ENCODE data around the gene PDGFRB.

DNA sequence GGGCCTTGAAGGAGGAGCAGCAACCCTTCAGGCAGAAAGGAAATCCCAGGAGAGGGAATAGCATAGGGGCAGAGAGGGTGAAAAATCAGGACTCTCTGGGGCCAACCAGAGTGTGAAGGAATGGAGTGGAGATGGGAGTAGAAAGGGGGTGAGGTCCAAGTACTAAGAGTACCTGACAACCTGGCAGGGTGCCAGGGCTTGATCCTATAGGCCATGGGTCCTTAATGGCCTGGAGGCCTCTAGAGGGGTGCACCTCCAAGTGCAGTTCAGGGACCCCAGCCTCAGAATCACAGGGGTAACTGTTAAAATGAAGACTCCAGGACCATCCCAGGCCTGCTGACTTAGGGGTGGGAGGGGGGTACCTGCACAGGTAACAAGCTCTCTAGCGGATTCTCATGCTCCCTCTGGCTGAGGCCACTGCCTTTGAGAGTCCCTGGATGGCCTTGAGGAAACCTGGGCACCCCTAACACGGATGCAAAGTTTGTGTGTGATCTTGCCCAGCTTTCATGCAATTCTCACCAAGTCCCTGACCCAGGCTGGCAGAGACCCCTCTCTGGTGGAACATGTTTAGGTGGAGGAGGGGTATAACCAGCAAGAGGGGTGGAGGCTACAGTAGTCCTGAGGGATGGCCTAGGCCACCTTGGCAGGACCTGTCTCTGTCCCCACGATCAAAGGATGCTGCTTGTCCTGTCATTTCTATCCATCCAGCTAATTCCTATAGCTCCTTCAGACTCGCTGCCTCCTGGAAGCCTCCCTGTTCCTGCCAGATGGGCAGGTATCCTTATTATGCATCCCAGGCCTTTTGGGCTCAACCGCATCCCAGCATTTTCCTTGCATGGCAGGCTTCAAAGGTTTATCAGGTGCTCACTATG is 51.7 kb downstream of the PDGFRB start:
- TF ChIP-seq EZH2 (IDR thresholded peaks at IDR 0.05) (no peak), FOXP2 (optimal IDR thresholded peaks at IDR 0.05; ENCODE audit: control extremely low read depth, extremely low read length, insufficient read depth) (no peak), POLR2AphosphoS5 (IDR thresholded peaks at IDR 0.05; ENCODE audit: borderline replicate concordance, low read depth, low read length) (no peak)
